Keratinocyte (primary cell): Measurements from ENCODE around the gene SP140L. TPM values are rescaled to one million over a fixed set of nuclear protein-coding genes. Genes with fewer than 3 reads are reported as not detected.

Source experiments
- DNase-seq: peaks from one replicate; pipeline ENCODE4 v3.0.0-alpha.2; 2011; ENCODE audit warnings: low read depth, missing footprints, low spot score
- FAIRE-seq: peaks from 2 replicates; lab custom pipeline; 2011; peaks lifted over from hg19 to GRCh38; lab: Jason Lieb, UNC
- H2AFZ ChIP-seq: 2 replicates; pipeline ENCODE4 v1.6.0; 2012; ENCODE audit warnings: low read length, control low read depth, inconsistent platforms; ENCODE audit not compliant: control insufficient read depth
- H3K27ac ChIP-seq: 2 replicates; pipeline ENCODE4 v1.5.1; 2011; ENCODE audit warnings: low read length; ENCODE audit not compliant: control insufficient read depth, insufficient read depth
- H3K27me3 ChIP-seq: 3 replicates; pipeline ENCODE4 v1.6.0; 2011; ENCODE audit warnings: low read length; ENCODE audit not compliant: control insufficient read depth, insufficient read depth; ENCODE audit errors: extremely low read depth
- H3K36me3 ChIP-seq, 2 experiments: 2 replicates in 1 of 2; 3 replicates in 1 of 2; pipeline ENCODE4 v1.5.1; 2011; ENCODE audit warnings: low read length in 2 of 2, mild to moderate bottlenecking in 1 of 2; ENCODE audit not compliant: control insufficient read depth in 2 of 2, insufficient read depth in 2 of 2; ENCODE audit errors: extremely low read depth in 1 of 2
- H3K4me1 ChIP-seq: 3 replicates; pipeline ENCODE4 v1.5.1; 2011; ENCODE audit warnings: low read length; ENCODE audit not compliant: control insufficient read depth, insufficient read depth; ENCODE audit errors: extremely low read depth
- H3K4me2 ChIP-seq: 3 replicates; pipeline ENCODE4 v1.6.0; 2011; ENCODE audit warnings: low read depth, low read length; ENCODE audit not compliant: control insufficient read depth, insufficient read depth; ENCODE audit errors: extremely low read depth
- H3K4me3 ChIP-seq, 3 experiments: fragments of 200-600 bp in 1 of 3; sonication (generic) in 1 of 3; 2 replicates in 2 of 3; 3 replicates in 1 of 3; pipeline ENCODE4 v1.5.1; 2011 to 2016; ENCODE audit warnings: low read length in 3 of 3, mild to moderate bottlenecking in 3 of 3, control low read depth in 2 of 3, inconsistent platforms in 1 of 3, low read depth in 1 of 3, mixed read lengths in 1 of 3, mixed run types in 1 of 3, moderate library complexity in 1 of 3; ENCODE audit not compliant: control insufficient read depth in 2 of 3, insufficient read depth in 2 of 3; ENCODE audit errors: extremely low read depth in 1 of 3
- H3K79me2 ChIP-seq: 2 replicates; pipeline ENCODE4 v1.6.0; 2012; ENCODE audit warnings: low read length; ENCODE audit not compliant: control insufficient read depth, insufficient read depth
- H3K9ac ChIP-seq: 3 replicates; pipeline ENCODE4 v1.6.0; 2011; ENCODE audit warnings: low read length; ENCODE audit not compliant: control insufficient read depth, insufficient read depth; ENCODE audit errors: extremely low read depth
- H3K9me1 ChIP-seq: 3 replicates; pipeline ENCODE4 v1.6.0; 2011; ENCODE audit warnings: low read length; ENCODE audit not compliant: control insufficient read depth, insufficient read depth; ENCODE audit errors: extremely low read depth
- H3K9me3 ChIP-seq: 2 replicates; pipeline ENCODE4 v1.5.1; 2012; ENCODE audit warnings: low read depth, low read length; ENCODE audit not compliant: control insufficient read depth
- H4K20me1 ChIP-seq: 3 replicates; pipeline ENCODE4 v1.6.0; 2011; ENCODE audit warnings: low read length; ENCODE audit not compliant: control insufficient read depth, insufficient read depth; ENCODE audit errors: extremely low read depth
- CTCF ChIP-seq, 3 experiments: IDR thresholded peaks in 1 of 3; conservative IDR thresholded peaks in 1 of 3; optimal IDR thresholded peaks in 1 of 3; 2 replicates in 2 of 3; 3 replicates in 1 of 3; pipeline versions ENCODE3 to v1.5.1; 2011; ENCODE audit warnings: low read length in 3 of 3, mild to moderate bottlenecking in 3 of 3, moderate library complexity in 2 of 3, control low read depth in 1 of 3, inconsistent platforms in 1 of 3; ENCODE audit not compliant: insufficient read depth in 2 of 3; ENCODE audit errors: extremely low read depth in 1 of 3
- EZH2 ChIP-seq: IDR thresholded peaks from one replicate; pipeline ENCODE4 v1.6.1; 2012; ENCODE audit warnings: inconsistent platforms, mild to moderate bottlenecking, low read length, moderate library complexity
- dilution Hi-C: fragments of 300-500 bp; cut with MboI; formaldehyde crosslinking; loops from one replicate; pipeline ENCODE4 v1.7.0; 2020; ENCODE audit warnings: low sequenced_read_pairs; ENCODE audit not compliant: extremely low pct_ligation_motif_present
- polyA plus RNA-seq, 5 experiments: library from polyadenylated mRNA; depleted of rRNA in 3 of 5; stranded (reverse) in 3 of 5; stranded (forward) in 1 of 5; unstranded in 1 of 5; fragments of >200 nt; gene quantifications; 1 replicate in 1 of 5; 2 replicates in 3 of 5; 3 replicates in 1 of 5; pipeline versions ENCODE4 v1.2.1 to v1.2.3, GENCODE V29; 2011 to 2012; ENCODE audit warnings: missing spikeins in 2 of 5, low read depth in 1 of 5, low replicate concordance in 1 of 5

SP140L gene
- polyA plus RNA-seq, 1 donor (not counting 4 experiments of a cell fraction or from before 2014, with no cell fraction given): 10.8 TPM

GRCh38 chr2:230318190-230319121 is 8.5 kb upstream of the SP140L start:
- TF ChIP-seq CTCF (optimal IDR thresholded peaks at IDR 0.05 in 1 of 3, IDR thresholded peaks at IDR 0.05 in 1 of 3, conservative IDR thresholded peaks at IDR 0.05 in 1 of 3; ENCODE audit: extremely low read depth in 1 of 3, insufficient read depth in 2 of 3, low read length in 3 of 3): no peak
- no peak for TF ChIP-seq EZH2
- Histone ChIP-seq H3K9me1 (no peaks in the 10 kb centered on the region), H3K27me3 (no peaks in the 10 kb centered on the region), H2AFZ (no peak overlapping the region), H3K36me3 (no peaks in the 10 kb centered on the region), H3K9me3 (no peaks in the 10 kb centered on the region), H4K20me1 (no peaks in the 10 kb centered on the region), H3K4me3 (no peak overlapping the region), H3K79me2 (no peaks in the 10 kb centered on the region), H3K9ac (no peak overlapping the region), H3K27ac (no peak overlapping the region), H3K4me2 (no peak overlapping the region), H3K4me1 (no peaks in the 10 kb centered on the region)
- FAIRE-seq (no peak), DNase-seq (no peak)
- dilution Hi-C loops: no loop called here

GRCh38 chr2:230319211-230319862 is 7.7 kb upstream of the SP140L start:
- Histone ChIP-seq H3K79me2 (no peaks in the 10 kb centered on the region), H2AFZ (no peak overlapping the region), H3K9me3 (no peaks in the 10 kb centered on the region), H3K36me3 (no peaks in the 10 kb centered on the region), H3K9me1 (no peaks in the 10 kb centered on the region), H3K4me2 (no peak overlapping the region), H3K27ac (no peak overlapping the region), H4K20me1 (no peaks in the 10 kb centered on the region), H3K4me1 (no peaks in the 10 kb centered on the region), H3K4me3 (no peak overlapping the region), H3K27me3 (no peaks in the 10 kb centered on the region), H3K9ac (no peak overlapping the region)
- DNase-seq (no peak), FAIRE-seq (peak; percentile 79)
- dilution Hi-C loops: no loop called here
- TF ChIP-seq CTCF (optimal IDR thresholded peaks at IDR 0.05 in 1 of 3, IDR thresholded peaks at IDR 0.05 in 1 of 3, conservative IDR thresholded peaks at IDR 0.05 in 1 of 3; ENCODE audit: extremely low read depth in 1 of 3, insufficient read depth in 2 of 3, low read length in 3 of 3) (no peak), EZH2 (no peak)
